Tibial artery (tissue), 4 donors: ENCODE measurements around the gene CDC42BPG.

ENCODE experiments used
- DNase-seq, 2 donors: peaks; one replicate each; pipeline ENCODE4 v3.0.0-alpha.2; 2019
- H3K27ac ChIP-seq, 2 donors: fragments of 200-600 bp; sonication (generic) in 1 of 2; 1 replicate in 1 of 2; 2 replicates in 1 of 2; pipeline ENCODE4 v1.5.1; 2018 to 2019; ENCODE audit warnings: mild to moderate bottlenecking in 1 of 2
- H3K27me3 ChIP-seq, 2 donors: fragments of 200-600 bp; sonication (generic) in 1 of 2; one replicate each; pipeline versions ENCODE4 v1.5.1 to v1.6.0; 2016 to 2019
- H3K36me3 ChIP-seq, 3 donors: fragments of 200-600 bp; sonication (generic) in 2 of 3; one replicate each; pipeline ENCODE4 v1.5.1; 2016 to 2019; ENCODE audit warnings: mild to moderate bottlenecking in 2 of 3
- H3K4me1 ChIP-seq, 4 donors: fragments of 200-600 bp; sonication (generic) in 2 of 4; 1 replicate in 3 of 4; 2 replicates in 1 of 4; pipeline ENCODE4 v1.5.1; 2016 to 2019
- H3K4me3 ChIP-seq, 2 donors: fragments of 200-600 bp; sonication (generic) in 1 of 2; 1 replicate in 1 of 2; 2 replicates in 1 of 2; pipeline ENCODE4 v1.5.1; 2018 to 2019; ENCODE audit warnings: mild to moderate bottlenecking in 2 of 2
- H3K9me3 ChIP-seq, 3 donors: fragments of 200-600 bp; sonication (generic) in 1 of 3; one replicate each; pipeline ENCODE4 v1.5.1; 2016 to 2019
- CTCF ChIP-seq, 2 experiments: fragments of 200-600 bp in 1 of 2; fragments of 450-650 bp in 1 of 2; IDR thresholded peaks; one replicate each; pipeline ENCODE4 v1.5.1; 2017 to 2019; ENCODE audit warnings: antibody characterized with exemption in 2 of 2, mild to moderate bottlenecking in 1 of 2, moderate library complexity in 1 of 2
- intact Hi-C: fragments of 100-400 bp; cut with DNase I; formaldehyde crosslinking; loops from one replicate; pipeline ENCODE4 v1.15.0; 2023; ENCODE audit warnings: low total_unique reads

The CDC42BPG gene

GRCh38 chr11:64776425-64776824, 68.0 kb downstream of the CDC42BPG start:
- peak overlapping the region in 1 of 2 donors; percentile 99 for H3K27ac ChIP-seq
- peaks cover 51 to 58% (median 52%) of the 10 kb centered on the region in 3 donors for H3K36me3 ChIP-seq
- intact Hi-C loops: no loop called here
- H3K4me1 ChIP-seq: peaks cover 0 to 64% (median 43%) of the 10 kb centered on the region in 4 donors
- H3K9me3 ChIP-seq: no peaks in the 10 kb centered on the region
- H3K27me3 ChIP-seq: no peaks in the 10 kb centered on the region
- TF ChIP-seq CTCF (IDR thresholded peaks at IDR 0.05): no peak
- DNase-seq: no peak
- peak overlapping the region; percentile 95 to 99 for H3K4me3 ChIP-seq

- intact Hi-C loops: no loop called here
- Histone ChIP-seq H3K4me1 (peaks cover 0 to 61% (median 42%) of the 10 kb centered on the region in 4 donors), H3K27ac (no peak overlapping the region), H3K9me3 (no peaks in the 10 kb centered on the region), H3K36me3 (peaks cover 73 to 81% (median 75%) of the 10 kb centered on the region in 3 donors), H3K4me3 (no peak overlapping the region), H3K27me3 (no peaks in the 10 kb centered on the region)
- TF ChIP-seq CTCF (IDR thresholded peaks at IDR 0.05): no peak
- DNase-seq: peak in 1 of 2 donors; percentile 7
These were observed 70.3 kb downstream of the CDC42BPG start for GRCh38 chr11:64774144-64774543.
